NCI-H1105 (cell line): Measurements from ENCODE around the gene MYH7.

ENCODE experiments used
- DNase-seq: peaks from one replicate; lab custom pipeline; 2025; lab: John Stamatoyannopoulos, UW

MYH7 gene

GRCh38 chr14:23370221-23370620, 65.2 kb downstream of the MYH7 start:
- no peak for DNase-seq

- no peak for DNase-seq
These were observed 69.0 kb downstream of the MYH7 start for GRCh38 chr14:23366426-23366921.

GRCh38 chr14:23365732-23366425, 69.6 kb downstream of the MYH7 start:
- DNase-seq: no peak

DNA sequence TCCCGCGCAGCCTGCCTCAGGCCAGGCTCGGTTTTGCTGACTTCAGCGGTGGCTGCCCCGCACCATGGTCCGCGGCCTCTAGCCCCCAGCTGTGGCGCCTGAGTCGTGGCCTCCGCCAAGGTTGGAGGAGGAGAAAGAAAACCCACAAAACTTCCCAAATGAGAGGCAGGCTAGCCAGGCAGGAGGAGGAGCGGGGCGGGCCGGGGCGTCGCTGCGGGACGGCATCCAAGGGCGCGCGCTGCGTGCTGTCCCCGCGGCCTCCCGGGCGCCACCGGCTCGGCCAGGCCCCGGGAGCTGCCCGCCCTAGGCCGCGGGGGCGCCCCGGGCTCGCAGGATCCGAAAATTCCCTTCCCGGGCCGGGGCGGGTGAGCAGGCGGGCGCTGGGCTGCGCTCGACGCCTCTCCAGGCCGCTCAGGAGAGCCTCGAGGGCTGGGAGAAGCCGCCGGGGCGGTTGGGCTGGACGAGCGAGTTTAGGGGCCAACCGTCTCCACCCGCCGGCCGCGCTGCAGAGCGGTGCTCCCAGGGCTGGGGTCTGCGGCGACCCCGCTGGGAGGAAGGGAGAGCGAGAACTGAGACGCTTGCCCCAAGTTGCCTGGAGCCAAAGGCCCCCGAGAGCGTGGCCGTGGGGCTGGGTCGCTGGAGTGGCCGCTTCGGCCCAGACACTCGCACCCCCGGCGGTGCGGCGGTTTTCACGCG, 70.3 kb downstream of the MYH7 start, which contains the start of gene EFS:
Gene EFS (minus strand): TSS at position 137 of the 696 bp plus-strand sequence. CDS start 147 bp downstream, outside the sequence.
- no peak for DNase-seq

DNA sequence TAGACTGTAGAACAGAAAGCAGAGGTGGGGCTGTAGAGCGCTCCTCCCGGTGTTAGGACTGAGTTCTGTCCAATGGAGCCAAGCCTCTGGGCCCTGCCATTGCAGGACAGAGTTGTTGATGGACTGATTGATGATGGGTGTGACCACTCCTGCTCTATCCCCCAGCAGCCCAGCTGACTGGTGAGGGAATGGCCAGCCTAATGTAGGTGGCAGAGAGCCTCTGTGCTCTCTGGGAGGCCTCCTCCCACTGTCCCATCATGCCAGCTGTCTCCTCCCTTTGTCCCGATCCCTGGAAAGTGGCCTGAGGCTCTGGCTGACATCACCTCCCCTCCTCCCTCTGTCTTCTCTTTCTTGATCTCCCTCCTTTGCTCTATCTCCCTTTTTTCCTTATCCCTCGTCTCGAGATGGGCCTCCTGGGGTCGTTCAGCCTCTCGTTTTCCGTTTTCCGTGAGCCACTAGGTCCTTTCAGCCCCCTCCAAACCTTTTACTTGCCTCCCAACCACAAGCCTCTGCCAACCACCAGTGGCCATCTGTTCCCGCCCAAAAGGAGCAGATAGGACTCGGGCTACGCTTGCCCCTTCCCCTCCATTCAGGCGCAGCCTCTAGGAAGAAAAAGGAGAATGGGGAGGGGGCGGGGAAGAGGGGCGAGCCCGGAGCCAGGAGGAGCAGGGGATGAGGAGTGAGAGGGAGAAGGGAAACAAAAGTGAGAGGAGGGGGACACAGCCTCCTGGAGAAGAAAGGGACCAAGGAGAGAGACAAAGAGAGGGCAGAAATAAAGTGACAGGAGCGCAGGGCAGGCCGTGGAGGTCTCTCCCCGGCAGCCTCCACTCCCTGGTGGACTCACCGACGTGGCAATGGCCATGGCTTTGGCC, 71.1 kb downstream of the MYH7 start:
- DNase-seq: no peak
